Measurements from ENCODE around the gene NAV2.

NAV2 gene

DNA sequence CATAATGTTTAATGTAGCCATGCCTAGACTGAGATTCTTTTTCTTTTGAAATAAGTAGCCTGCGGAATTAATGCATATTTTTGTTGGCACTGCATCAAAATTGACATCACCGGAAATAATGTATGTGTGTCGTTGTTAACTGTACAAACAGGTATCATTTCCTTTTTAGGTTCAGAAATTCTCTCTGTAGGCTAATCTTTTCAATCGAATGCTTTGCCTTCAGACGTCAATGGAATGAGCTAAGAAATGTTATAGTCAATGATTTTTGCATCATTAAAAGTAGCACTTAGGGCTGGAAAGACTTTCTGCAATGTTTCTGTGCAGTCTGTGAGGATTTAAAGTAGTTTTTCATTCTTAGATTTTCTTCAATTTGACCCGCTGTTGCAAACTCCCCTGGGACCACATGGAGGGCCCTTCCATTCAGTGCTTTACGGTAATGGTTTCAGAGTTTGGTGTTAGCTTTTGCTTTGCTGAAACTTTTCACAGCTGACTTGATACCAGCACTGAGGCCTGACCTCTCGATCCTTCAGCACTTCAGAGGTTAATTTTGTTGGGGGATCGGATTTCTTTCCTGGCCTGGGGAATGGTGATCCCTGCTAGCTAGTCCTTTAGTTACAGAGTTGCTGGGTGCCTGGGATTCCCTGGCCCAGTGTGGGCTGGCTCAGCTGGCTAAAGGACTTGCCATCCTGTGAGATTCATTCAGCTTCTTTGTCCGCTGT is 309.9 kb downstream of the NAV2 start:
- no peak for DNase-seq (ENCODE audit: low read depth)

DNA sequence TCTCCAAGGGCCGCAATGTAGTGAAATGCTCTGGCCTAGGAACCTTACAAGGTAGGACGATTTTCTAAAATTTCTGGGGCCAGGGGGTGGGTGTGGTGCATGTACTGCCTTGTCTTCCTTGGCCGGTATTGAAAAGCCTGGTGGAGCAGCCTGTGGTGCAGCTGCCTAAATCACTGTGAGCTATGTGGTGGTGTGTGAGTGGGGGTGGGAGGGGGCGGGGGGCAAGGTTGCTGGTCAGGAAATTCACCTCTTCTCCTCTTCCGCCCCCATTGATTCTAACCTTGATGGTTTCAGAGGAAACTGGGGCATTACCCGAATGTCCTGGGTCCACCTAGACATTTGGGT is 310.4 kb downstream of the NAV2 start:
- DNase-seq (ENCODE audit: low read depth), result no peak

DNA sequence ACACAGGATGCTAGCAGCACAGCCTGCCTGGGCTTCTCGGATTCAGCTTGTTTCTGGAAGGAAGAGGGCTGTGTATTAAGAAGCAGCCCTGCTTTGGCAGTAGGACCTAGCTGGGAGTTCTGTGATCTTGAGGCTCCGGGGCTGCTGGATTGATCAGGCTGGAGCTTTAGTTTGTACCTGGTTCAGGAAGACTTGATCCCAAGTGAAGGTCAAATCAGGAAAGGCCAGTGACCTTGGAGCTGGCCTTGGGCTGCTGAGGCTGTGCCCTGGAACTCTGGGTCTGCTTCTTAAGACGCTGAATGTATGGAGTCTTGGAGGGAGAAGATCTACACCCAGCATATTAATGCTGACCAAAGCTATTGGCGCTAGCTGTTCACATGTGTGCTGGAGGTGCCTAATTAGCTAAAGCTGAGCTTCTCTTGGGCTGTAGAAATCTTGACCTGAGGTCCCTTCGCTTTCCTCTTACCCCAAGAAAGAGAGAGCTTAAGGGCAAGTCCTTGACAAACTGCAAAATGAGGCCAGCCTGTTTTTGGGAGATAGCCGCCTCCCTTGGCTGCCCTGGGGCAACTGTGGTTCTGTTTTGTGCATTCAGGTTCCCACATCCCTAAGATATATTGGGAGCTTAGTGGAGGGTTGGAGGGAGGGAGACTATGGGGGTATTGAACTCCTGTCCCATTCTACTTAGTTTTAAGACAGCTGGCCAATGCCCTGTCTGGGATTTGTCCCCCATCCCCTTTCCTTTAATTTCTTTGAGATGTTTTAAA is 311.7 kb downstream of the NAV2 start:
- no peak for DNase-seq (ENCODE audit: low read depth)

GRCh38 chr11:20025332-20025840 is 312.7 kb downstream of the NAV2 start:
- no peak for DNase-seq (ENCODE audit: low read depth)

DNA sequence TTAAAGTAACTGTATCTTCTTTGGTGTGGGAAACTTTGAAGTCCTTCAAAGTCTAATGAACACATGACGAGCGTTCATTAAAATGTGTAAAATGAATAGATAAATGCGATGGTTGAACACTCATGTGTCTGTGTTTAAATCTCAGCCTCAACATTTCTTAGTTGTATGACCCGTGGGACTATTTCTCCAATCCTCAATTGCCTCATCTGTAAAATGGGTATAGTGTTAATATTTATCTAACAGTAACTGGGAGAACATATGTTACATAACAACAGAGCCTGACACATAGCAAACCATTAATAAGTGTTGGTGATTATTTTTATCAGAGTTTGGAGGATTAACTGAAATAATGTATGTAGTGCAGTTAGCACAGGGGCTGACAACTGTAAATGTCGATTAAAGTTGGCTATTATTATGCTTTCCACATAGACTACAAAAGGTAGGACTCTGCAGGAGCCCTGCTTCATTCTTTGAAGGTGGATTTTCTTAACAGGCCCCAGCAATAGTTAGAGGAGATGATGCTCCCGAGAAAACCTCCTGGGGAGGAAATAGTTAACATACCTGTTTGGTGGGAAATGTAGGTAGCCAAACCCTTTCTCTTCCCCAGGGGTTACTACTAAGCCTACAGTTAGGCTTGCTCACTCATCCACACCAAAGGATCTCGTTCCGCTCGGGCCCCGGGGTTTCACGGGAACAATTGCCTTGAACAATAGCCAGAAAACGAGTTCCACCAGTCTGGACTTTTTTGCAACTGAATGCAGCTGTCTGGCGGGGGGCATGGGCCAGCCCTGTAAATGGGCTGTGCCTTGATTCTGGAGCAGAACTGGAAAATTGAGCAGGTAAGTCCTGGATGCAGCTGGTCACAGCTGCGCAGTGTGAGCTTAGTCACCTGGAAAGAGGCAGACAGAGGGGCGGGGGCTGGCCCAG is 314.3 kb downstream of the NAV2 start:
- DNase-seq (ENCODE audit: low read depth), result no peak

GRCh38 chr11:20027556-20028013 is 314.9 kb downstream of the NAV2 start:
- no peak for DNase-seq (ENCODE audit: low read depth)

- DNase-seq (ENCODE audit: low read depth), result no peak
Measured at GRCh38 chr11:20029193-20029592, 316.6 kb downstream of the NAV2 start.

- no peak for DNase-seq (ENCODE audit: low read depth)
Measured at GRCh38 chr11:20030472-20030871, 317.8 kb downstream of the NAV2 start.

DNA sequence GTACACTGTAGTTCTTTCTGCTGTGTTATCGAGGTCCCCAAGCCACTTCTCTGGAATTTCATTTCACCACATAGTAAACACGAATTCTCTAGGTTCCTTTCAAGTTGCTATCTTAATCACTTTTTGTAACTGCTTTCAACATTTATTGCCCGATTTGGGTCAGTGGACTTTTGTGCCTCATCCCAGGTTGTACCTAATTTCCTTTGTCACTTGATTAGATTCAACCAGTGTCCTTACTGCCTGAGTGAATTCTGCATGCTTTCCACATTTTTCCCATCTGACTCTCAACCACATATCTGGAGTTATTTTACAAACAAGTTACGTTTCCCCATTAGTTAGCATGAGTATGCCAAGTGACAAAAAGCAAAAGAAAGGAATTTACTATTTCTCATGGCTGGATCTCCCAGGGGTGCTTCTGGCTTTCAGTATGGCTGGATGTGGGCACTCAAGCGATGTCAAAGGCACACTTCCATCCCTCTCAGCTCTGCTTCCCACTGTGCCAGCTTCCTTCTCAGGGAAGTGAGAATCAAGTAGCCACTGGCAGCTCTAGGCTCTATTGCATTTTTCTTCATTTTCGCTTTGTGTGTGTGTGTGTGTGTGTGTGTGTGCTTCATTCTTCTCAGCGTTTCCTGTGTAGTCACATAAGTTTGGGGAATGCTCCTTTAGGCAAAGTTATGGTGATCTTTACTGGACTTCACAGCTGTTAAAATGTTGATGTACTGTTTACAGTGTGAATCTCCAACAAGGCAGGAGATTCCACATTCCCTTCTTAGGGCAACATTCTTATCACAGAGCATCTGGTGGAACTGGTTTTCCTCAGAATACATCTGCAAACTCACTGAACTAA is 318.7 kb downstream of the NAV2 start:
- DNase-seq (ENCODE audit: low read depth), result no peak

DNA sequence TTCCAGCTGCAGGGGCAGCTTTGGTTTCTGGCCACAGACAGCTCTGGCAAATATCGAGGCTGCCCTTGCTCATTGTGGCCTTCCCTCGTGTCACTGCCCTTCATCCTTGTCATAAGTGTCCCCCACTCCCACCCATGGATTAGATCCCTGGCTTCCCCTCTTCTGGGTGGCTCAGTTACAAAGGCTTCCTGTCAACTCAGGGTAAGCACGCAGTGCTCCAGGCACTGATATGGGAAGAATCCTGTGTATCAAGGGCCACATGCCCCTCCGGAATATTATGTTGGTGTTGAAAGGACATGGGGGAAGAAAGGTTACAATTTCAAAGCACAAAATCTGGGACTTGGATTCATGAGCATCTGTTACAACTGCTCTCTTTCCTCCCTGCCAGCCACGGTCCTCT is 319.5 kb downstream of the NAV2 start:
- no peak for DNase-seq (ENCODE audit: low read depth)

DNA sequence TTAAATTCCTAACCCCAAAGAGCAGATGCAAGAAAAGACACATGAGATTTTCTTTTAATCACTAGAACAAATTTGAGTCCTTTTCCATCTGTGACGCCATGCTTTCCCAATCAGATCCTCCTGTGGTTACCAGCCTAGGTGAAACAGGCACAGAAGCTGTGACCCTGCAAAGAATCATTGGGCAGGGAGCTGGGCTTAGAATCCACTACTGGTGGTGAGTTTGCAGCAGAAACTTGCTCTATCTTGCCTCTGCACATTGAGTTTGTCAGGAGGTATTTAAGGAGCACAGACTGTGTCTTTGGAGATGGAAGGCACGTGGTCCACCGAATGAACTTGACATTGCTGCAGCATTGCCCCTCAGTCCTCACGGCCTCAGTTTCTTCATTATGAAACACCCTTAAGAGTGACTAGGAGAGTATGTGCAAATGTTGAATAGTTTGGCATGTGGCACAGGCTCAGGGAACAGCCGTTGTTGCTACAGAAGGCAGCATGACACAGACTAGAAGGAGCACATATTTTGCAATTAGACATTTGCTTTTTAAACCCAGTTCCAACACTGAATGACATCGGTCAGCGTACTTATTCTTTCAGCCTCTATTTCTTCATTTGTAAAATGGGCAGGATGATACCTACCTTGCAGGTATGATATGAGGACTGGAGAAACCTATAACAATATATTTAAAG is 320.1 kb downstream of the NAV2 start:
- DNase-seq (ENCODE audit: low read depth), result no peak

DNA sequence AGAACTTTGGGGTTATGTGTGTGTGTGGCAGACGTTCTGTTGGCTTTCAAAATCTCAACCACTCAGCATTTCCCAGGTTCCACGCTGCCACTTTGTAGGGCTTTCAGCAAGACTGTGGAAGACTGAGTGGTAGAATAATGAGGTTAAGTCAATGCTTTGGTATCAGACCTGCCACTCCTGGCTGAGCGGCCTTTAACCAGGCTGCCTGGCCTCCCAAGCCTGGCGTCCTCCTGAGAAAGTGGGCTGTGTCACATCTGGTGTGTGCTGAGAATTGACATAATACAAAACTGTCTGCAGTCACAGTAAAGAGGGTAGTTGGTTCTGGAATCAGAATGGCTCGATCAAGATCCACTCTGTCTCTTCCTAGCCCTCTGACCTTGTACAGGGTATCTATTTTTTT is 321.2 kb downstream of the NAV2 start:
- no peak for DNase-seq (ENCODE audit: low read depth)

DNA sequence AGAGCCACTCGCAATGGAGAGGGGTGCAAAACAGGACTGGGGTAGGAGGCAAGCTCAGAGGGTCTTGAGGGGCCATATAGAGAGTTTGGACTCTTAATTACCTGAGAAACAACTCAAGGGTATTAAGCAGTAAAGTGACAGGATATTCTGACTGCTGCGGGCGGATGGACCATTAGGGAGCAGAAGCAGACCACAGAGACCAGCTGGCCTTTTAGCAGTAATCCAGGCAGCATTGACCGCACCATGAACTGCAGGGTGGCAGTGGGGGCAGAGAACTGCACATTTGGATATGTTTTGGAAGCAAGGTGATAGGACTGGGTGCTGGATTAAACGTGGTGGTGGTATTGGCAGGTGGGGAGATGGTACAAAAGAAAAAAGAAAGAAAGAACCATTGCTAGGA is 322.3 kb downstream of the NAV2 start:
- DNase-seq (ENCODE audit: low read depth), result no peak

DNA sequence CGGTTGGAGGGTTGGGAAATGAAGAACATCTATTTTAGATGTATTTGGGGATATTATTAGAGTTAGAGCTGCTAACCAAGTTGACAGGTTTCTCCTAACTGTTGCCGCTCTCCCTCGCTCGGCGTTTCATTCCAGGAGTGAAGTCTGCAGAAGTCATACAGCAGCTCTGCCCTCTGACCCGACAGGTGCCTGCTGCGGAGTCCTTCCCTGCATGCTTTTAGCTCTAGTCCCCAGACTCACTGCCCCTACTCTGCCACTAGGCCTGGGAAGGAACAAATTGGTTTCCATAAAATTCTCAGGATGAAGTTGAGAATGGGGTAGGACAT is 322.7 kb downstream of the NAV2 start:
- no peak for DNase-seq (ENCODE audit: low read depth)

DNA sequence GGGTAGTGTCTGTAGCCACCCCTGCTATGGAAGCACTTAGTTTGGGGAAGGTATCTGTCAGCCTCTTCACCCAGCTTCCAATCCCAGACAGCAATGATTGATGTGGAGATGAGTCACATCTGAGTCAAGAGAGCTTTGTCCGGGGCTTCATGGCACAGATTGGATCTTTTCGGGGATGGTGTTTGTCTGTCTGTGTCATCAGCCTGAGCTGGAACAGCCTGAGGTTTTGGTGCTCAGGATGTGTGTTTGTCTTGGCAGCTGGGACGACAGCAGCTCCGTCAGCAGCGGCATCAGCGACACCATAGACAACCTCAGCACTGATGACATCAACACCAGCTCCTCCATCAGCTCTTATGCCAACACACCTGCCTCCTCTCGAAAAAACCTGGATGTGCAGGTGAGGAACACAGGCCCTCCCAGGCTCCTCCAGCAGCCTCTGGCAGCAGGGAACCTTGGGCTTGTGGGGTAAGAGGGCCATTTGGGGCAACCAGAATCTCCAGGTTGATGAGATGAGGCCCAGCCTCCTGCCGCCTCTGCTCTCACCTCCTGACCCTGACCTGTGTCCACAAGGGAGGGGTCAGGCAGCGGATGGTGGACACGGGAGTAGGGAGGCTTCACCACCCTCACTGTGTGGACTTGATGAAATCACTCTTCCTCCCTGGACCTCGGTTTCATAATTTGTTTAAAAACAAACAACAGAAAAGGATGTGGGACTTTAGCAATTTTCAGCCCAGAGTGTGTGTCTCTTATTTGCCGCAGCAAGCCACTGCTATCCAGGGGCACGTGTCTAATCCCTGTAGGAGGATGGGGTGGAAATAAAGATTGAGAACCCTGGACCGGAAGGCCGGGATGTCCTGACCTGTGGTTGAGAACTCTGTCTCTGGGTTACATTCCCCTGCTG is 323.3 kb downstream of the NAV2 start:
- no peak for DNase-seq (ENCODE audit: low read depth)

DNA sequence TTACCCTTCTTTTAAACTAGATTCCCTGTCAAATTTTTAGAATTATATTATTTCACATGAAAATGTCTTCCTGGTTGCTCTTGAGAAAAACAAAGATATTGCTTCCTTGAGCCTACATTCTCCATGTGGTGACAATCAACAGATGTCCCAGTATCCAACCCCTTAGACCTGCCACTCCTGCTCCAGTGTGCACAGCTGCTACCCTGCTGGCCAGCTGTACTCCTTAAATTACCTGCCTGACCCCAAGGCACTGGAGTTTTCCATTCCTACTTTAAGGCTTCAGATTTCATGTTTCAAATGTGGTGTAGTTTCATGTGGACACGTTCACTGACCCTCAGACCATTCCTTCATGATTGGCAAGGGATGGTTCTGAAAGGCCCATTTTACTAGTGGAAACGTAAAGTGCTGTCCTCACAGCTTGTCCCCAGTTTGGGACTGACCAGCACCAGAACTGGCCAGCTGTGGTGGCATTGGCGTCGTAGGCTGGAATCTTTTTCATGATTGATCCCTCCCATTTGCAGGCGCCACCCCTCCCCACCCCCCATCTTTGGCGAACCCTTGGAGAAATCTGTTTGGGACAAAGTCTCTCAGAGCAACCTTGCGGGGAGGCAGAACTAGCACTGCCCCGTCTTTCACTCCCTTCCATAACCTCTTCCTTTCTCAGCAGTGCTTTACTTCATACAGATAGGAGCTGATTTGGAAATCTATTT is 324.1 kb downstream of the NAV2 start:
- no peak for DNase-seq (ENCODE audit: low read depth)

DNA sequence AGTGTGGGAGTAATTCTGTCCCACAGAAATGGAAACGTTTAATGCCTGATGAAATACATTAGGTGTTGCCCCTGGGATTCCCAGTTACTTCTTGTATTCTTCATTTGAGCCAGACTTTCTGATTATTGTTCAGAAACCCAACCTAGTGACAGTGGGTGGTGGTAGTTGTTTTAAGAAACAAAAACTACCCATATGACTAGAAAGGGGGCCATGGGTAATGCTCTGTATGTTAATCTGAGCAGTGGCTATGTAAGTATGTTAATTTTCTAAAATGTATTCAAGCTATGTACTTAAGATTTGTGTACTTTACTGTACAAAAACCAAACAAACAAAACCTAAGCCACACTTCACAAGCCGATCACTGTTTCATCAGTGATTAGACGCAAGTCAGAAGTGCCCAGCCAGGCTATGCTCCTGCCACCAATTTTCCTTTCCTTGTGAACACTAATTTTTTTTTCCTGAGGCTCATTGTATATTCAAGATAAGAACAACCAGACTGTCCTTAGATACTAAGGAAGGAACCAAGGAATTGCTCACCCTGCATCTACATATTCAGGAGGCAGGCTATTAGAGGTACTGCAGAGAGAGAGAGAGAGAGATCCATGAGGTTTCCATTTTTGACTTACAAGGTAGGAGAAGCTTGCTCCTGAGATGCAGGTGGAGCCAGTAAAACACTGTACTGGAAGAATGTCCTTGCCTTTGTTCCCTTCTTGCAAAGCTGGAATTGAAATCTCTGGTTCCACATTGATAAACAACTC is 324.9 kb downstream of the NAV2 start:
- DNase-seq (ENCODE audit: low read depth), result no peak

GRCh38 chr11:20038412-20038811 is 325.8 kb downstream of the NAV2 start:
- DNase-seq (ENCODE audit: low read depth), result no peak

- DNase-seq (ENCODE audit: low read depth), result no peak
Measured at GRCh38 chr11:20038972-20039371, 326.3 kb downstream of the NAV2 start.
